ENCODE measurements around the gene CHTF8.

GRCh38 chr16:69115361-69115760 lies 17.0 kb downstream of the CHTF8 start:
- TF ChIP-seq EP300 (IDR thresholded peaks at IDR 0.05), result no peak
- no peak for TF ChIP-seq CTCF (IDR thresholded peaks at IDR 0.05)
- no peak for TF ChIP-seq POLR2A (IDR thresholded peaks at IDR 0.05)

Data from ovary (tissue), 3 donors.